ENCODE measurements around the gene C22orf31.

Gene C22orf31

DNA sequence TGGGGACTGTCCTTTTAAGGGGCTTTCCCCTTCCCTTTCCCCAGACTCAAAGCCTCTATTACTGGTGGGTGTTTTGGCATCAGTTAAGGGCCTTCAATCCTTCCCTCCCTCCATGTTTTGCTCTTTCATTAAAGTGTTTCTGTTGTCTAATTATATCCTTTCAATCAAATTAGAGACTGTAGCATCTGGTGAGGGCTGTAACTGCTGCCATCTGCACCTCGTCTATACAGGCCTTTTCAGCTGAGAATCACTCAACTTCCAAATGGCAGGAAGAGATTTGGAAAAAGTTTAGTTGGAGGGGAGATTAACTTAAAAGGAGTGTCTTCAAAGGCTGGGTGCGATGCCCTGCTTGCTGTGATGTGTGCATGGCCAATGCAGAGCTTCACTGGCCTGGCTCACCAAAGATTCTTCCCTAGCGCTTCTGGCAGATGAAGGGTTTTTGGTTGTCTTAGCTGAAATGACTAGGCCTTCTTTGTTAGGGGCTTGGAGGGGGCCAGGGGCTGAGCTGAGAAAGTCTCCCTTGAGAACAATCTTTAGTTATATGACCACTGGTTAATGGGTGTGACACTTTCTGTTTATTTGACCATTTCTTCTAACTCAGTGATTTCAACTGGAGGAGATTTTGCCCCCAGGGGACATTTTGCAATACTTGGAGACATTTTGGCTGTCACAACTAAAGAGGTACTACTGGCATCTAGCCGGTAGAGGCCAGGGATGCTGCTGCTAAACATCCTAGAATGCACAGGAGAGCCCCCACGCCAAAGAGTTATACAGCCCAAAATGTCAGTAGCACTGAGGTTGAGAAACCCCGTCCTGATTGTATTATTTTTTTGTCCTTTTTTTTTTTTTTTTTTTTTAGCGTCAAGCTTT, 18.7 kb upstream of the C22orf31 start:
- DNase-seq = peak; percentile 80 to 96

DNA sequence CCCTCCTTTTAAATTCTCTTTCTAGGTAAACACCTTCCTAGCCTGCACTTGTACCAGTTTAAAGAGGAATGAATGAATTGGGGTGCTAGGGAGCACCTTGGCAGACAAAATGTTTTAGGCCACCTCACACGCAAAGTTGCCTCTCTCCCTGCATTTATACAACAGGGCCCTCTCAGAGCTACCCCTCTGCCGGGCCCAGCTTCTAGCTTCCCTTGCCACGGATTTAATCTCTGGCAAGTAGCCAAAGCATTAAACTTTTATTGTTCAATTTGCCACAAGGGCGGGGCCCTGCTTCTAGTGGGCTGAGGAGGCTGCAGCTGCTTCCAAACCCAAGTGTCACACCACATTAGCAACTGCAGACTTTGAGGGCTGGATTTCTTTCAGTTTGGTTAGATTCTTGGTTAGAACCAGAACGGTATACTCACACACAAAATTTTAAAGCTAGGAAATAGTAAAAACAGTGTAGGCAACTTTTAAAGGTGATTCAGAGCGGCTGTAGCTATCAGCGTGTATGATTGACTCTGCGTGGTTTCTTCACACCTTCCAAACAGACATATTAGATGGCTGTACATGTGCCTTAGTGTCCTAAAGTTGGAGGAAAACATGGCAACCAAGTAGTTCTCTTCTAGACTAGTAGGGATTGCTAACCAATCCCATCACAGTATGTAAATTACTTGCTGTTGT, 17.7 kb upstream of the C22orf31 start:
- peak; percentile 93 to 98 for DNase-seq

DNA sequence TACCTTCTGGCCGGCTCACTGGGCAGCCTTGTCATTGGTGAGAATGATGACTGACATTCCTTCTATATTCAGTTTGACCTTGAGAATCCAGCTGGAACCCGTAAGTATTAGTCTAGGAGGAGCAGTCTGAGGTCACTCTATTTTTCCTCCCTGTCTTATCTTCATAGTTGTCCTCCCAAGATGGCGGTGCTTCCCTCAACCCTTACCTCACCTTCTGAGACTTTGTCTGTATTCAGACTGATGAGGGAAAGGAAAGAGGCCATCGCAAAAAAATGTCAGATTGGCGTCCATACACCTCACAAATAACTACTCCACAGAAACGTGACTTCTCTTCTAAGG, 17.2 kb upstream of the C22orf31 start:
- DNase-seq = no peak

DNA sequence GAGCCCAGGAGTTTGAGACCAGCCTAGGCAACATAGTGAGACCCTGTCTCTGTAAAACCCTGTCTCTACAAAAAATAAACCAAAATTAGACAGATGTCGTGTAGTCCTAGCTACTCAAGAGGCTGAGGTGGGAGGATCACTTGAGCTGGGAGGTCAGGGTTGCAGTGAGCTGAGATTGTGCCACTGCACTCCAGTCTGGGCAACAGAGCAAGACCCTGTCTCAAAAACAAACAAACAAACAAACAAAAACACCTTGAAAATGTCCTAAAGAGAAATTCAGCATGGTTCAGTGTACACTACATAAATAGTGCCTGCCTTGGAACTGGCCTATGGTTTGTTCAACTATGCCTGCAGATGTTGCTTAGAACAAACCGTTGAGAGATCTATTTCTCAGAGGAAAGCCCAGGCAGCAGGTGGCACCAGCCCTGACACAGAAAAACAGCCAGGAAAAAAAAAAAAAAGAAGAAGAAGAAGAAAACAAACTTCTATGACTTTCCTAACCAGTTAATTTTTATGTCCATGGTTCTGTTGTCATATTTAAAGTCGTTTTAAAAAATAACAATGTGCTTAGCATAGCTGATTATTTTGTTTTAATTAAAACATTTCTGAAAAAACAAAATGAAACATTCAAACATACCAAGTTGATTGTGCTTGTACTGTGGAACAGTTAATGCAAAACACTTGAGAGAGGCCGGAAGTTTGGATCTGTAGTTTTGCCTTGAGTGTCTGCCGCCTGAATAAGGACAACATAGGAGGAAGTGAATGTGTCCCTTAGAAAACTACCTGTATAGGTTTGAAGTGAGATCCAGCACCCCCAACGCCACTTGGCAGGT, 16.6 kb upstream of the C22orf31 start:
- DNase-seq = peak in 1 of 2 experiments; percentile 42

DNA sequence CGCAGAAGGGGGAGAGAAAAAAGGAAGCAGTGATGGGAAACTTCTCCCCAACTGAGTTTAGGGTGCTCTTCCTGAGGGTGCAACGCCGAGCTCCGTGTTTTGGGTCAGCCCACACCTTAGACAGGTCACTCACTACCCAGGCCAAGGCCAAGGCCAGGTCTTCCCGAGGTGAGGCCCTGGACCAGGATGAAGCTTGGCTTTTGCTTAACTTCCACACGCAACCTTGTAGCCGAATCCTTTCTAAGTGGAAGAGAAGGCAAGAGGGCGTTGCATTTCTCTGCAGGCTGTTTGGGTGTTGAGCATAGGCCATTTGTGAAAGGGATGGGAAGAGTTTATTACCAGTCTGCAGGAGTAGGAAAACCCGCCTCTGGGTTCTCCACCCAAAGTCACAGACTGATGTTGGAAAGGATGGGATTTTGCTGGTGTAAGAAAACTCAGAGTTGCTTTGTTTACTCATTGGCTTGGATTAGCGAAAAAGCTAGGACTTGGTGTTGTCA, 12.7 kb upstream of the C22orf31 start:
- DNase-seq = no peak

DNA sequence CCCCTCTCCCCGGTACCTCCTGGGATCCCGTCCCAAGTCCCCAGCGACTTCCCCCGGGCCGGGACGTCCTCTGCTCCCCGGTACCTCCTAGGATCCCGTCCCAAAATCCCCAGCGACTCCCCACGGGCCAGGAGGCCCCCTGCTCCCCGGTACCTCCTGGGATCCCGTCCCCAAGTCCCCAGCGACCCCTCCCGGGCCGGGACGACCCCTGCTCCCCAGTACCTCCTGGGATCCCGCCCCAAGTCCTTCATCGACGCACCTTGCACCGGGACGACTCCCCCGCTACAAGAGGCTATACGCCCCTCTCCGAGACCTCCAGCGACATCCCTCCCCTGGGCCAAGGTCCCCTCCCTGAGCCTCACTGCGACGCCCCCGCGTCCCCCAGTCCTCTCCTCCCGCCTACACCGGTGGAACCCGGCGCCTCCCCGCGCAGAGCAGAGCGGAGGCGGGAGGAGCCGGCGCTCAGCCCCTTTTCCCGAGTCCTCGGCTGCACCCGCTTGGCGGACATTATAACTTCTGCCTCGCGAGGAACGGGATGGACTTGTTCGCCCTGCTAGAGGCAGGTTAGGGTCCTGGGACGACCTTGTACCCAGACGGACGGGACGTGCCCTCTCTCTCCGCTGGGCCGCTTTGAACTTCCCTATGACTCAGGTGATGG, 12.1 kb upstream of the C22orf31 start:
- DNase-seq = no peak

DNA sequence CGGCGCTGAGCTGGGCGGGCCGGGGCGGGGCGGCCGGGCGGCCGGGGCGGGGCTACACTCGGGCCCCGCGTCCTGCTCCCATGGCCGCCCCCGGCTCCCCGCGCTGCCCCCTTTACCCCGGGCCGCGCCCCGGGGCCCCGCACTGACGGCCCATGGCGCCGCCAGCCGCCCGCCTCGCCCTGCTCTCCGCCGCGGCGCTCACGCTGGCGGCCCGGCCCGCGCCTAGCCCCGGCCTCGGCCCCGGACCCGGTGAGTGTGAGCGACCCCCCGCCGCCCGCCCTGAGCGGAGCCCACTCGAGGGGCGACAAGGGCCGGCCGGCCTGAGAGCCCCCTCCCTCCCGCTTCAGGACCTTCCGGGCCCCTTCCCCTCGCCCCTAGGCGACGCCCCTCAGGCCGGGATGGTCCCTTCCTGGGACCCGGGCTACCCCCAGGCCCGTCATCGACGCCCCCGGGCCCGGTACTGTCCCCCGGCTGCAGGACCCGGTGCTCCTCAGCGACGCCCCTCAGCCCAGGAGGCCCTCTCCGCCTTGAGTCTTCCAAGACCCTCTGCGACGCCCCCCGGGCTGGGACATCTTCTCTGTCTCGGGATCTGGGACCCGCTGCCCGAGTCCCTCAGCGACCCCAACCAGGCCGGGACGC, 11.5 kb upstream of the C22orf31 start, which contains the start of gene KREMEN1:
KREMEN1 (plus strand) TSS at position 57 of the 639 bp plus-strand sequence; CDS start at position 153, 96 bp downstream.
- DNase-seq = no peak

DNA sequence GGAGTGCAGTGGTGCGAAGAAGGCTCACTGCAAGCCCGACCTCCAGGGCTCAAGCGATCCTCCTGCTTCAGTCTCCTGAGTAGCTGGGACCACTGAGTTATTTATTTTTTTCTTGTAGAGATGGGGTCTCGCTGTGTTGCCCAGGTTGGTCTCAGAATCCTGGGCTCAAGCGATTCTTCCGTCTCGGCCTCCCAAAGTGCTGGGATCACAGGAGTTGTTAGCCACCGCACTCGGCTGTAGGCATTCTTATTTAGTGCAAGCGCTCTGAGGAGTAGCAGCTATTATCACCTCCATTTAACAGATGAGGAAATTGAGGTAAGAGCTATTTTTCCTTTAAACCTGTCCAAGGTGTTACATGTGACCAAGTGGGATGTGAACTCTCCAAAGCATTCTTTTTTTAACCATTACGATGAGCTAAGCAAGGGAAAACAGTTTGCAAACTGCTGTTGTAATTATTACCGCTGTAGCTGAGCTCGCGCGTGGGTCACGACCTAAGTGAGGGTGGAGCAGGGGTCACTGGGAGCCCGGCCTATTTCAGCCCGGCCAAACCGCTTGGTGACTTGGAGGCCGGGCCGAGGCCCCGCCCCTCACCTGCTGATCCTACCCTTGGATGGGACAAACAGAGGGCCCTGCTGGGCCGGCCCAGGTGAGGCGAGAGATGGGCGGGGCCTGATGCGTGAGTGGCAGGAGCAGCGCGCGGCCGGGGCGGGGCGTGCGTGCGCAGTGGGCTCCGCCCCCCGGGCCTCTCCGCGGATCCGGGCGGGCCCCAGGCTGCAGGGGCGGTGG, 10.8 kb upstream of the C22orf31 start:
- peak; percentile 31 to 74 for DNase-seq

DNA sequence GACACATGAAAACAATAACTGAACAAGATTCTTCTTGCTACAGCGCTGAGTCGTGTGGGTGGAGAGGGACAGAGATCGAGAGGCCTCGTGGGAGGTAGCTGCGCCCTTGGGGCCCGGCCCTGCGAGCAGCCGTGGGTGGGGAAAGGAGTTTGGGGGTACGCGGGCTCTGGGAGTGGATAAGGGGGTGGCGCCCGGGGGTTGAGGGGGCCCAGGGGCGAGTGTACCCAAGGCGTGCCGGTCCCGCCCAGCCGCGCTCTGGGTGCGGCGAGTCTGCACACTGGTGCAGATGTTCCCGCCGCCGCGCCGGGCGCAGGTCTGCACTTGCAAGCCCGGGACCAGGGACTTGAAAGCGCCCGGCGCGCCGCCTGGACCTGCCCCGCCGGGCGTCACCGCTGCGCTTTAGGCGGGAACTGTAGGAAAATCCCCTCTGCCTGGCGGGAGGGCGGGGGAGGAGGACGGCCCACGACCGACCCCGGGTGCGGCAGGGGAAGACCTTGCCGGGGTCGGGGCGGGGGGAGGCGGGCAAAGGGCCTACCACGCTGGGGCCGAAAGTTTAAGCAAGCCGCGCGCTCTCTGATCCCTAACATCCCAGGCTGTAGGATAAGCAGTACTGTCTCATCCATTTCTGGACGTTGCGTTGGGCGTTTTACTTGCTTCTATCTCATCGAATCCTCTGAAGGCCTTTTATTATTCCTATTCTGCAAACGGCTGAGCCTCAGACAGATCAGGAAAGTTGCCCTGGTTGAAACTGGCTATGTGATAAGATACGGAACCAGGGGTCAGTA, 9.8 kb upstream of the C22orf31 start:
- peak; percentile 51 to 87 for DNase-seq

DNA sequence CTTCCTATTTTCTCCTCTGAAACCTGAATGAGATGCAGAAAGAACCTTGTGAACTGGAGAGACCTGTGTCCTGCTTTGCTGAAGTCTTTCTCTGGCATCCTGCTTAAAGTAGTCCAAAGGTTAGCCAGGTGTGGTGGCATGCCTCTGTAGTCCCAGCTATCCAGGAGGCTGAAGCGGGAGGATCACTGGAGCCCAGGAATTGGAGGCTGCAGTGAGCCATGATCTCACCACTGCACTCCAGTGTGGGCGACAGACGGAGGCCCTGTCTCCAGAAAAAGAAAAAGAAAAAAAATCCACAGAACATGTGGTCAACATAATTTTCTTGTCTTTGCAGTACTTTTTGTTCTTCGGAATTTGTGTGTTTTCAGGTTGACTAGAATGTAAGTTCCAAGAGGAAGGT, 8.9 kb upstream of the C22orf31 start:
- DNase-seq = no peak

DNA sequence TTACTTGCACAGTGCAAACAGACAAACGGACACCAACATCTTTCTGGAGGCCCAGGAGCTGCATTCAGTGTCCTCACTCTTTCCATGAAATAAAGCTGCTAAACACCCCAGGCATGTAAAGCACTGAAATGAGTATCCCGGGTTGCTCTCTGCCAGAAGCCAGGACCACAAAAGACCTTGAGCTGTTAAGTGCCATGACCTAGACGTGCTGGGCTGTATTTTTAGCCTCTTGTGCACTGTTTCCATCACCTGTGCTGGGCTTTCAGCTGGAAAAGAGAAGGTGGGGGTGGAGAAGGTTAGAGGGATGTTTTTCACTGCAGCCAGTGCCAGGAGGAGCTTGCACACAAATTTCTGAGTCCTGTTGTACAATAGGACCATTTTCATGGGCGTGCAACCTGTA, 7.8 kb upstream of the C22orf31 start:
- DNase-seq = no peak

DNA sequence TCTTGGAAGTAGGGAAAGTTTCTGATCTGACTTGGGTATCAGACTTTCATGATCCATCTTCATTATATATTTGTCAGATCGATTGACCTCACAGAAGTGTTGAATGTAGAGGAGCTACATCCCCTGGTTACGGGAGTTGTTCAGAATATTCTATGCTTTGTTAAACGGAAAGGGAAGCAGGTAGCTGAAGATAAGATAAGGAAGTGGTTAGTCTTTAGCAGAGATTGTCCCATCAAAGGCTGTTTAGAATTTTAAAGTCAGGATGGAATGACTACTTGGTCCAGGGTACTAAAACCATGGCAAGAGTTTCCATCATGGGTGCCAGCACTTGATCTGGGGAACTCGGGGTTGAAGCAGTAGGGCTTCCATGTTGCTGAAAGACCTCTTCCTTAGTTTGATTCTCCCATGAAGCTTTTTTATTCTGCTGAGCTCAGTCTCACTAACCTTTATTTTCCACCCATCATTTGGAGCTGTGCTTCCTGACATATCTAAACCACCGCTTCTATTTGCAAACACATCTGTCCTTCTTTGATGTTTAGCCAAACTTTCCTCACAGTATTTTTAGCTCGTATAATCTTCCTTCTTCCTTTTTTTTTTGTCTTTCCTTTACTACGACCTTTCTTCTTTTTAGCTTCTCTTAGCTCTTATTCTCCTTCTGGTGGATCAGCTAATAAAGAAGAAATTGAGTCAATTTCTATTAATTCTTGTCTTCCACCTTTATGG, 4.0 kb upstream of the C22orf31 start:
- no peak for DNase-seq

DNA sequence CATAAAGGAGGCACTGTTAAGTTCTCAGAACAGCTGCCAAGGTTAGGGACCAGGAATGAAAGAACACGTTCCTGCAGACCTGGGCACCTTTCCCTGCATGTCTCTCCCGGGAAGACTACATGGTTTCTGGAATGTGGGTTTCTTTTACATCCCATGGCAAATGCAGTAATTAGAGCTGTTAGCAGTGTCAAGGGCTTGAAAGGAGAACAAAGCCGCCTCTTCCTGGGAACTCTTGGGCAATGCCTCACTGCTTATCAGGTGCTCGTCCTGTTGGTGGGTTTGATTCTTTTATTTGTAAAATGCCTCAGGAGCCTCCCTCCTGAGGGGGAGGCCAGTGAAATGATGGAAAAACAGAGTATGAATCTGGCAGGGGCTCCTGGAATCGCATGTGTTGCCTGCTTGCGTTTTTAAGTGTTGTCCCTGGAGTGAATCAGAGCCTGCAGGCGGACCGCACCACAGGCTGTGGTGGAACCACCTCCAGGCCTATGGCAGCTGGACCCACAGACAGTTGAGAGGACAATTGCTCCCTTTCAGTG, 723 bp upstream of the C22orf31 start:
- no peak for DNase-seq

DNA sequence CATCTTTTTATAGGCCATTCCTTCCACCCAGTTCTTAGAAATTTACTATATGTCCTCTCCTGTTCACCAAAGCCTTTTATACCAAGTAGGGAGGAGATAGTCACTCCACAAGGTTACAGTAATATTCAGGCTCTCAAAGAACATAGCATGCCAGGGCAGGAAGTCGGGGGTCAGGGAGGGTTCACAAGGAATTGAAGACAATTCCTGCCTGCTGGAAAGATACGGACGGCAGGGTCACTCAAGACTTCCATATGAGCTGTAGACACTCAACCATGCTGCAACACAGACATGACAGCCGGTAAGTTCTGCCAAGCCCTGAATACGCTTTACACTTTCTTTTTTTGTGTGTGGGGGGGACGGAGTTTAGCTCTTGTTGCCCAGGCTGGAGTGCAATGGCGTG, 700 bp downstream of the C22orf31 start:
- no peak for DNase-seq

DNA sequence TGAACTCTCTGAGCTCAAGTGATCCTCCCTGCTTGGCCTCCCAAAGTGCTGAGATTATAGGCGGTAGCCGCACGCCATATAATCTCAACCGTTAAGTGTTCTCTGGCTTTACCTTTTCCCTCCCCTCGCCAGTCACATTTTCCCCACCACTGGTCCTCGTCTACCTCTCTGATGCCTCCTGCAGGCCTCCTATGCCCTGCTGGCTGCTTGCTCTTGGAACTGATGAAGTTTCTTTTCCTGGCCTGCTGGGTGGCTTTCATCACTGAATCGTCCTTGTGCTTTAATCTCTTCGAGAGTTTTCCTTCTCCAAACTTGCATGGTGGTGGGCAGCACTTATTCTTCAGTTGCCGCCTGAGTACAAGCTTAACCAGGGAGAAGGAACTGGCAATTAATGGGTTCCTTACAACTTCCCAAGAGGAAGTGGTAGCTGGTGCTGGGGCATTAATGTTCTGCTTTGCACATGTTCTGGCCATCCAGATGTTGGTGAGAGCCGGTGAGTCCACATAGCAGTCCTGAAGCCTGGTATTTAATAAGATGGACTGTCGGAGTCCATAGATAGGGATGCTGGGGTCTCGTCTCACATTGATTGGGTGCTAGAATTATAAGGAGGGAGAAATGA, 1.3 kb downstream of the C22orf31 start:
- no peak for DNase-seq

DNA sequence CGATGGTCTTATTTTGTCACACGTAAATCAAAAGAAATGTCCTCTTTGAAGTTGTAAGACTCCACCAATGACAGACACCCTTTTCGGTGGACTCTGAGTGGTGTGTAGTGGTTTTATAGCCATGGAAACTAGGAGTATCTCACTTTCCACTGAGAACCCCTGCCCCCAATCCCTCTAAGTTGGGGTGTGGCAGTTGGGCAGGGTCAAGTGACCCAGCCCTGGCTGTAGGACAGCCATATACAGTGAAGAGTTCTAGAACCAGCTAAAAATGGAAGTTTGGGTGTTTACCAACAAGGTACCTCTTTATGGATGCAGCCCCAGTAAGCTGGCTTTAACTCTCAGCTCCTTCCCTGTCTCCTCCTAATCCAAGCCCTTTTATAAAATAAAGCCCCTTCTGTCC, 5.2 kb downstream of the C22orf31 start:
- peak in 1 of 2 experiments; percentile 75 for DNase-seq

DNA sequence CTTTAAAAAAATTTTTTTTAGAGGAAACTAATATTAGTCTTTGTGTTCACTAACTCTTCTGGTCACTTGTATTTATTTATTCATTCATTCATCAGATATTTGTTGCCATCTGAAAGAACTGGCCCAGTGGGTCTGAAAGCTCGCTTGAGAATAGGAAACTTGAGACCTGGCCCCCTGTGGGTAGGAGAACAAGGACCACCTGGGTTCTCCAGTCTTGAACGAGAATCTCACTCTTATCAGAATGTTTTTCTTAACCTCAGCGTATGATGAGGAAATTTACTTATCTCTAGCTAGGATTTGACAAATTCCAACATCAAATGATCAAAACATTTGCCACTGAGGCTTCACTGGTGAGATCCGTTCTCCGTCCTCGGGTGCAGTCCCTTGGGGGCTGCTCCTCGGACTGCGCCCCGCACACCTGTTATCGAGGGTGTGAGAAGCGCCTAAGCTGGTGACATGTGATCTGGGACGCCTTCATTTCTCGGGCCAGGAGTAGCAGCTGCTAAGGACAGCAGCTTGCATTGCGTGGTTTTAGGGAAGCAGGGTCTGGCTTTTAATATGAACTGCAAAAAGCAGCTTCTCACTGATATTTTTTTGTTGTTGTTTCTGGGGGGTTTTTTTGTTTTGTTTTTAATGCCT, 6.3 kb downstream of the C22orf31 start:
- peak; percentile 76 to 93 for DNase-seq

DNA sequence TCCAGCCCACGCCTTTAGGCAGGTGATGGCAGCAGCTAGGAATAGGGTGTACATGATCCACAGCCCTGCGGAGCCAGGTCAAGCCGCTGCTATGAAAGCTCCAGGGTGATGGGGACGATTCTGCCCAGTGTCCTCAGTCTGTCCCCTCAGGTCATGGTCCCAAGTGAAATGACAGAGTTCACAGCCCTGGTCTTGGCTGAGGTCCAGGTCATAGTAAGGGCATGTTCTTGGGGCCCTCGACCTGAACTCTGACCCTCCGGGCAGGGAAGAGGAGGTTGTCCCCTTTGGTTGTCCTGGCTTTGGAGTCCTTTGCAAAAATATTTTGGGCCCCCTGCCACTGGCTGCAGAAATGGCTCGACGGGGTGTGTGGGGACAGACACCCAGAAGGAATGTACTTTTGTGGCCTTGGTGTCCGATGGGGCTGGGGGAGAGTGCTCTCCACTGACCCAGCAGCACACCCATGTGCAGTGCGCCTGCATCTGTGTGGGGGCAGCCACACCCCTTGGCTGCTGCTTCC, 7.3 kb downstream of the C22orf31 start:
- DNase-seq = no peak
